SK-N-DZ (cell line): ENCODE measurements around the gene KDELR3.

Experiments
- DNase-seq: peaks from one replicate; pipeline ENCODE4 v3.0.0-alpha.2; 2015; ENCODE audit warnings: low spot score

Gene KDELR3

GRCh38 chr22:38437416-38437815 lies 30.5 kb upstream of the KDELR3 start:
- DNase-seq, result no peak

GRCh38 chr22:38440747-38441350 lies 27.0 kb upstream of the KDELR3 start:
- DNase-seq, result no peak

GRCh38 chr22:38441620-38442287 lies 26.1 kb upstream of the KDELR3 start:
- no peak for DNase-seq

- DNase-seq, result no peak
These were observed 24.8 kb upstream of the KDELR3 start for GRCh38 chr22:38442967-38443627.

GRCh38 chr22:38443628-38444521 lies 24.0 kb upstream of the KDELR3 start:
- DNase-seq, result no peak

GRCh38 chr22:38444783-38445182 lies 23.1 kb upstream of the KDELR3 start:
- DNase-seq, result no peak

- no peak for DNase-seq
These were observed 21.8 kb upstream of the KDELR3 start for GRCh38 chr22:38446018-38446601.

GRCh38 chr22:38448945-38449745 lies 18.8 kb upstream of the KDELR3 start:
- peak; percentile 36 for DNase-seq

GRCh38 chr22:38449776-38450175 lies 18.1 kb upstream of the KDELR3 start:
- no peak for DNase-seq

- DNase-seq, result no peak
These were observed 17.6 kb upstream of the KDELR3 start for GRCh38 chr22:38450234-38450797.

- DNase-seq, result no peak
These were observed 16.5 kb upstream of the KDELR3 start for GRCh38 chr22:38451404-38451803.

- DNase-seq, result no peak
These were observed 16.0 kb upstream of the KDELR3 start for GRCh38 chr22:38451864-38452263.

GRCh38 chr22:38452373-38453065 lies 15.4 kb upstream of the KDELR3 start:
- no peak for DNase-seq

- no peak for DNase-seq
These were observed 14.7 kb upstream of the KDELR3 start for GRCh38 chr22:38453066-38453672.

GRCh38 chr22:38453996-38454352 lies 13.9 kb upstream of the KDELR3 start:
- no peak for DNase-seq

- no peak for DNase-seq
These were observed 13.4 kb upstream of the KDELR3 start for GRCh38 chr22:38454353-38455075.

- DNase-seq, result no peak
These were observed 12.8 kb upstream of the KDELR3 start, which contains the start of gene KCNJ4 for GRCh38 chr22:38455076-38455529. Gene KCNJ4, minus strand, starts transcription at chr22:38455199. Its CDS starts 27,067 bp downstream, at chr22:38428132.

GRCh38 chr22:38455530-38456271 lies 12.2 kb upstream of the KDELR3 start:
- DNase-seq, result peak; percentile 62
